GM18519 (cell line): Measurements from ENCODE around the gene HEG1.

Experiments
- ATAC-seq: cut with Tn5 transposase; IDR thresholded peaks from one replicate; pipeline ENCODE4 v1.9.1; 2021; ENCODE audit warnings: mild to moderate bottlenecking, moderate library complexity; ENCODE audit not compliant: unreplicated experiment, low FRiP score

HEG1 gene

DNA sequence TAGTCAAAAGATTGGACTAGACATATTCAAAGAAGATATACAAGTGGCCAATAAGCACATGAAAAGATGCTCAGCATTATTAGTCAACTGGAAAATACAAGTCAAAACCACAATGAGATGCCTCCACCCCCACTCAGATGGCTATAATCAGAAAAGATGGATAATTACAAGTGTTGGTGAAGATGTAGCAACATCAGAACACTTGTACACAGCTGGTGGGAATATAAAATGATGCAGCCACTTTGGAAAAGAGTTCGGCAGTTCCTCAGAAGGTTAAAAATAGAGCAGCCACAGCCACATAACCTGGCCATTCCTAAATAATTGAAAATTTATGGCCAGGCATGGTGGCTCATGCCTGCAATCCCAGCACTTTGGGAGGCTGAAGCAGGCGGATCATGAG is 38.4 kb downstream of the HEG1 start:
- ATAC-seq, result no peak

DNA sequence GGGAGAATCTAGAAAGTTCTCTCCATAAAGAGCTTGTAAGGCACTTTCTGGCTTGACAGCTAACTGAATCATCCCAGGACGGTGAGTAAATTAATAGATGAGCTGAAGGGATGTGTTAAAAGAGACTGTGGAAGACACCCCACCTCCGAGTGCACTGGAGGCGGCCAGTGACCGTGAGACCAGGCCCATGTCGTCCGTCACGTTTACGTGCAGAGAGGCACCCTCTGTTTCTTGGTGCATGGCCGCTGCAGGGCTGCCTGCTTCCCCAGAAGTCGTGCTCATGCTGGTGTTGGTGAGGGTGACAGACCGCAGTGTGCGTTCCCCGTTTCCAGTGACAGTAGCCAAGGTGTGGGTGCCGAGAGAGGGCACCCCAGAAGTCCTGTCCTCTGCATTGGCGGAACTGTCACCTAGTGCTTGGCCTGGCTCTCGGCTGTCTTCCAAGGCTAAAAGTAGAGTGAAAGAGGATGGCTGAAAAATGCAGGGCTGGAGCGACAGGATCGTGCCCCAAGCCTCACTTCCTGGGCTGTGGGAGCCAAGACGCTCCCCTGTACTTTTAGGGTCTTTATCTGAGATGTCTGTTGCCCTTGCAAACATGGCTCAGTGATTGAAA is 41.1 kb downstream of the HEG1 start:
- no peak for ATAC-seq

DNA sequence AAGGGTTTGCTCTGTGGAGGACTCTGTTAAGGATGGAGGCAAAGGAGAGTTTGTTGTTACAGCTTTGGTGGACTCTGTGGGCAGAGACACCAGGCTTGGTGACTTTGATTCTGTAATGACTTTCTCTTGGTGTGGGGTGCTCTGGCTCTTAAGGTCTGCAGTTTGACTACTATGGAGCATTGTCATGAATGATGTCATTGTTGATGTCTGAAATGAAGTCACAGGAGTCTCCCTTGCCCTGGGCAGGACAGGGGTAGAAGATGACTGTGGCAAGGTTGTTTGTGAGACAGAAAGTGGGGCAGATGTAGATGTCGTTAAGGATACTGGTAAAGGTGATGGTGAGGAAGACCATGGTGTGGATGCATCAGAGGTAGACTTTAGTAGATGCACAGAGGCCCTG is 42.7 kb downstream of the HEG1 start:
- no peak for ATAC-seq

DNA sequence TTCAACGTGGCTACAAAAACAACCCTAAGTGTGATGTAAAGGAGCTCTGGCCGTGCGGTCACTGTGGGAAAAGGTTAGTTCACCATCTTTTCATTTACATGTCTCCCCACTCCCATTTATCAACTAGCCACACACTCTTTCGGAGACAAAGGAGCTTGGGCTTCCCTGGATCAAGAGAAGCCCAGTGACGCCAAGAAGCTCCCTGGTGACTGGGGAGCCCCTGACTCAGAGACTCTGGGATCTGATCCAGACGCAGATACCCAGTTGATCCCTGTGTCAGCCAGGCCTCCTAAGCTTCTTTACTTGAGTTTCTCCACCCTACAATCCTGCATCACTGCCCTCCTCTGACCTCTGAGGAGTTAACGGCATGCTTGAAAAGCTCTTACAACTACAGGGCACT is 43.9 kb downstream of the HEG1 start:
- no peak for ATAC-seq

DNA sequence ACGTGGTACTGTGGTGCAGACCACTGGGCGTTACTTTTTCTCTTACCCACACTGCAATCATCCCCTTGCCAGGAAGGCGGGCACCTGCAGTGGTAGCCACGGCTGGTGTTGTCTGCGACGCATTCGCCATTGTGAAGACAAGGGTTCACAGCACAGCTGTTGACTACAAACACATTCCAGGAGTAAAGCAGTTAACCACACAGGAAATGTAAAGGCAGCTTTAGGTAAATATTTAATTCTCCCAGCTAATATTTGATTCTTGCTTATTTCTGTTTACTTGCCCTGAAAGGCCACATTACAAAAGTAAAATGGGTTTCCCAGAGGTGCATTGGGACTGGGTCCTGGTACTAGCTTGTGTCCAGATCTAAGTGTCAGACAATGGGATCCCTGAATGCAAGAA is 45.4 kb downstream of the HEG1 start:
- no peak for ATAC-seq

DNA sequence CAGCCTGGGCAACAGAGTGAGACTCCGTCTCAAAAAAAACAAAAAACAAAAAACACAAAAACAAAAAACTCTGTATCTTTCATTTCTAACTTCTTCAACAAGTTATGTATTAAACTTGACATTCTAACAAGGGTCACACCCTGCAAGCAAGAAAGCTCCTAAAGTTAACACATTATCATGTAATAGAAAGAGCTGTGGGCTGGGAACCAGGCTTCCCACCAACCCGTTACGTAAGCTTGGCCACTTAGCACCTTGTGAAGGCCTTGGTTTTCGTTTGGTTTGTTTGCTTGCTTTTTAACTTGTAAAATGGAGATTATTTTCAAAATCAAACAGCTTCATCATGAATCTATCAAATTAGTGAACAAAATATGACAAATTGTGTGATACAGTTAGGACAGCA is 47.0 kb downstream of the HEG1 start:
- no peak for ATAC-seq

DNA sequence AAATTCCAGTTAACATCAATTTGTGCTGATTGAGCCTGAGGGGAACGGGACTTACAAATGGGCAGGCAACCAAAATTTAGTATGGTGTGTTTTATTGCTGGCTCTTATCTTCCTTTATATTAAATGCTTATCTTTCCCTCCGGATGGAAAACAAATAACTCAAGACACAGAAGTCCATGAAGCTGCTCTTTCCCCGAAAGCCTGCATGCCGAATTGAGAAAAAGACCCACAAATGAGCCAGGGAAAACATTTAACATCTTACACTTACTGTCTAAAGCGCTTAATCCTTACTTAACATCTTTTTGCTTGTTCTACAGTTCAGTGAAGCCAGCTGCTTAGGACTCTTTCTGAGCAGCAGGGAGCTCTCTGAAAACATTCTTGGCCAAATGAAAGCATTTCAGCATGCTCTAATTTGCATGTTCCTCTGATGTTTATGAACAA is 49.5 kb downstream of the HEG1 start:
- no peak for ATAC-seq

DNA sequence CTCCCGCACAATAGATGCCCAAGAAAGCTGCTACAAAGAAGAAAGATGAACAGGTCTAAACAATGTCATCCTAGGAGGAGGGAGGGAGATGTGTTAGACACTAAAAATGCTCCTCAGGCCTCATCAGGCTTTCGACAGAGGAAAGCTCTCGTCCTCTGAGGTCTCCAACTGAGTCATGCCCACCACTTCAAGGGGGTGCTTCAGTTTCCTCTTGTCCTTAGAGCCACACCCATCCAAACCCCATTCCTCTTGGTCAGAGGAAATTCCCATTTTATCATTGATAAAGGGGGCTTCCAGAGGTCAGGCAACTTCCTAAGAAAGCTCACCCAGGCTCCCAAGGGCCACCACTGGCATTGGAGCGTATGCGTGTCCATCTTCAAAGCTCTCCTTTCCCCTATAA is 50.1 kb downstream of the HEG1 start:
- ATAC-seq, result no peak

DNA sequence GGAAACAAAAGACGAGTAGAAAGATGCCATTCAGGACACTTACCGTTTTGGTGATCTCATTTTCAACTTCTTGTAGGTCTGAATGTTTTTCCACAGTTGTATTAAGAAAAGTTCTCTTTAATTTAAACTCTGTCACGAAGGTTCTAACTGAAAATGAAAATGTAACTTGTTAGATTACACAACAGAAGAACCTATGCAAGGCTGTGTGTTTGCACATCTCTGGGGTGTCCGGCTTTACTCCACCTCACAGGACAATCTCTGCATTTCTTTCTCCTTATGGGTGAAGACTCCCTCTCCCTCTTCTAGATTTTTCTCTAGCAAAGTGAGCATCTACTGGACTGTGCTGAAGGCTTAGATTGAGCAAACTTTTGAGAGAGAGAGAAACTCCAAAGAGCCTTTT is 50.6 kb downstream of the HEG1 start:
- ATAC-seq, result no peak

DNA sequence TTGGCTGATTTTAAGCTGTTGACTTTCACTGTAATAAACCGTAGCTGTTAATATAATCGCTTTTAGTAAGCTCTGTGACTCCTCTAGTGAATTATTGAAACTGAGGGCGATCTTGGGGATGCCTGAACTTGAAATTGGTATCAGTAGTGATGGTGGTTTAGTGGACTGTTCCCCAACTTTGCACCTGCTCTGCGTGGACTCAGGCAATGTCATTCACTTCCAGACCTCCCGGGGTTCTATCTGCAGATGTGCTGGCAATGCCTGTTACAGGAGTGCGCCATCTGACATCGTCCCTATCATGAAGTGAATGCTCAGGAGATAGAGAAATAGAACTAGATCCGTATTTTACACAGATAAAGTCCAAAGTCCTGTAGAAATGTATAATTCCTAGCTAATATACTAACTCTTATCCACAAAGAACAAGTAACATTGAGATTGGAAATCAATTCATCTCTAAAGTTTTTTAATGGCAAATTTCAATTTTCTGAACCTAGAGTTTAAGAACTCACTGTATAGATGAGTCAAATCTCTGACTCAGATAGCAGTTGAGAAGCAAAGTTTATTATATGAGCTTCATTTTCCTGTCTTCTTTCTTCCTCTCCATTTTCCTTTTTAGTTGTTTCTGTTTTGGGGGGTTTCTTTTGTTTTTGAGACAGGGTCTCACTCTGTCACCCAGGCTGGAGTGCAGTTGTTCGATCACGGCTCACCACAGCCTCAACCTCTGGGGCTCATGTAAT is 51.8 kb downstream of the HEG1 start:
- no peak for ATAC-seq

DNA sequence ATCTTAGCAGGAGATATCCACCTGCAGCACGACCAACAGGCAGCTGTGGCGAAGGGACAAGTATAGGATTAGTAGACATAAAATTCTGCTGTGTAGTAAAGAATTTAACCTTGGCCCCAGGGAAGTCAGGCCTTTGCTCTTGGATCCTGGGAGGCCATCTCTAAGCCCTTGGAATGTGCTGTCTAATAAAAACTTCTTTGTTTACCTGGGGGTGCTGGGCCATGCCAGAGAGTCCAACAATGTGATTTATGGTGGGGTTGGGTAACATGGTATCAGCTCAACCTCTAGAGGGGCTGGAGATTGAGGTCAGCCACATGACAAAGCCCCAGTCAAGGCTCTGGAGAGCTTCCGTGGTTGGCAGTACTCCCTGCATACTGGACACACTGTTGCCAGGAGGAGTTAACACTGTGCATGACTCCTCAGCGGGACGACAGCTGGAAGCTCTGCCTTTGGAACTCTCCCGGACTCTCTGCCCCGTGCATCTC is 52.4 kb downstream of the HEG1 start:
- ATAC-seq, result no peak

DNA sequence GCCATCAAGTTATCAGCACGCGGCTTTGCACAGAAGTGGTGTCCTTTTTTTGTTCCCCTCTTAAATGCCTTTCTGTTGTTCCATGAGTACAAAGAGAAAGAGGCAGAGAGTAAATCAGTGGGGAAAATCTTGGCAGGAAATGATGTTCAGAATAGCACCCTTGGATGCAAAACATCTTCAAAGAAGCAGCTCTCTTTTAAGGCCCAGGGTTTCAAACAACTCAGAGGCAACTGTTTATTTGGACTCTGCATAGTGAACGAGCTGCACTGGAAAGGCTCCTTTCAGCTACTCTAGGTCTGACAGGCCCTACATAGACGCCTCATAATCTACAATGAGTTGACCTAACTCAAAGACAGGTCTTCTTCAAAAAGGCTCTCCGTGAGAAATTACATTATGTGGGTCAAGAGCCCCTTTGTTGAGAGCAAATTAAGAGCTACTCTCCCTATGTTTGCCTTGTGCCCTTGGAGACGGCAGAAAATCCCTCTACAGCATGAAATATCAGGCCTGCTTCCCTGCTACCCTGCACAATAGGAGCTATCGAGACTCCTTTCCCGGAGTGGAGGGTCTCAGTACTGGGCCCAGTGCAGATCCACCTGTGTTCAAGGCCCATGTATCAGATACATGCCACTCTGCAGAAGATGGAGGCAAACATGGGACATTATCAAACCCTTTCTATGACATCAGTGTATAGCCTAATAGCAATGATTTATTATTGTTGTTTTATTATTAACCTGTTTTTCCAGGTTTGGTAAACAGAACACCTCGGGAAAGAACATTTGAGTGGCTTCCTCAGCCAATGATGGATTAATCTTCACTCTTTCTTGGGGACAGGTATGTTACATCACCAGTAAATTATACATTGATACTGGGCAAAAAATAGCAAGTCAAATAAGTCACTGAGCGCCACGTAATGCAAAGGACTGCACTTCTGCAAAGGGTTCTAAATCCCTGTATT is 53.1 kb downstream of the HEG1 start:
- no peak for ATAC-seq

DNA sequence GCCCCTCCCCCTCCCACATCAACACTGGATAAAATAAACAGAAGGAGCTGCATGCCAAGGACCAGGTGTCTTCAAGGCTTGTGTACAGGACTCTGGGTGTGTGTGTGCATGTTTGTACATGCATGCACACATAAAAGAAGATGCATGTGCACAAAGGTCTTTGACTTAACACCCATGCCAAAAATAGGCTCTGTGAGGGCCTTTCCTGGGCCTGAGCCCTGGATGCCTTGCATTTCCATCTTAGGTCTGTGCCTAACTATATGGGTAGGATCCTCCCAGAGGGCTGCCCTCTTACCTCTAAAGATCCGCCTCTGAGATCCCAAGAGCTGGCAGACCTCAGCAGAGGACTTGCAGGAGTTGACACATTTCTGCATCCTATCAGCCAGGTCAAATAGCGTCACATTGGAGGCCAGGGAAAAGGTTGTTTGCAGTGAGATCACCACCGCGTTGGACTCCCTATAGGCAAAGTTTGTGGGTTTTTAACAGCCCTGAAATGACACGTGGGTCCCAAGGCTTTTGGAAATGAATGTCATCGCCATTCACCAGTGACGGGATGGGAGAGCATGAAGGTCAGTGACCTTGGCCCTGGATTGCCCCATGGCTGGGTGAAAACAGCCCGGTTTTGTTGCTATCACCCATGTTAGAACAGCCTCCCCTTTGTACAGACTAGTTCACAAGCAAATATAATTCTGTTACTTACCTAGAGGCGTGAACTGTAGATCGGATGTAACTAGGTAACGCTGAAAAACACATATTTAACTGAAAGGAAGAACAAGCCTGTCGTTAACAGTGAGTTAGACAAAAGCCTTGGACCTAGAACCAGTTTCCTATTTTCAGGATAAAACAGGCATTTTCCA is 54.0 kb downstream of the HEG1 start:
- no peak for ATAC-seq

DNA sequence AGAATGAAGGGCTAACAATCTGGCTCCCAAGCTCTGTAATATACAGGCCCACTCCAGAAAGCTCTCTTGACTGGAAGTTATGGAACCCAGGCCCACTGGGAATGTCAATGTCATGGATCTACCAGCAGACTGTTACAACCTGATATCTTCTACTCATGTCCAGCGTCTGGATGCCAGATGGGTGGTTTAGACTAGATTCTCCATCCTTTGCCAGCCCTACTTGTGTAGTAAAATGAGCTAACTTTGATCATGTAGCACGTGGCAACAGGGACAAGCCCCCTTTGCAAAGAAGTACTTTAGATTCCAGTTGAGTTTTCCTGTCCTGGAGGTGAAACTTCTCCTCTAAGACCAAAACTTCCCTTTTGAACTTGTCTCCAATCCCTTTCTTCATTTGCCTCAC is 55.1 kb downstream of the HEG1 start:
- ATAC-seq, result no peak

DNA sequence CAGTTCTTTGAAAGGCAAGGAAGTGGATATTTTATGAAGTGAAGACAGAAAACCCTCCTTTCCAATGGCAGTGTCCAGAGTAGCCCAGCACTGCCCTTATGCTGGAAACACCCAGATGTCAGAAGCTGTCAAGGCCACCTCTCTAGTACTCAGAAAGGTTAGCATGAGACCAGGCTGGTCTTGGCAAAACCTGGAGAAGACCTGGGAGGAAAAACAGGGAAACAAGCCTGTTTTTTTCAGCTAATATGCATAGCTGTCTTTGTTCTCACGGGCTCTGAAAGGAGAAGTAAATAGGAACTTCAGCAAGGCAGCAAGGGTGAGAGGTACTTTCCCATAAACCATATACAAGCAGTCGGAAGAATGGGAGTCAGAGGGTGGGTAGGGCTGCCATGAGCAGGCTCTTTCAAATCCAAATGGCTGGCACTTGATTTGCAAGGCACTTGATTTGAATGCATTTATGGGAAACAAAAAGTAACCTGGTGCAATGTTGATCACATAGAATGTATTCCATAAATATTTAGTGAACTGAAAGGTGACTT is 55.8 kb downstream of the HEG1 start:
- ATAC-seq, result no peak

DNA sequence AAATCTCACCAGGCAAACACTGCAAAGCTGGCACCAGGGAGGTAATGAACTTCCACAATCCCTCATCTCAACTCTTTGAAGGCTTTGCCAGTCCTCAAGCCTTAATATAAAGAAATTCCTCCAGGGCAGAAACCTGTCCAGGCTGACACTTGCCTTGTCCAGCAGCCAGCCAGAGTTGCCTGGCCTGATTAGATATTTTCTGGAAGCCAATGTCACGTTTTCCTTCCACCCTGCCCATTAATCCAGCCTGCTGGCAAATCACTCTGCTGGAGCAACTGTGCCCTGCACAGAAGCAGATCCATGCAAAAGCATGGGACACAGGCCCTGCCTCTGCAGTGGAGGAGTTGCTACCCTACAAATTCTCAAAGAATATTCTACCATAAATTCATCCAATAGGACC is 56.5 kb downstream of the HEG1 start:
- ATAC-seq, result no peak

DNA sequence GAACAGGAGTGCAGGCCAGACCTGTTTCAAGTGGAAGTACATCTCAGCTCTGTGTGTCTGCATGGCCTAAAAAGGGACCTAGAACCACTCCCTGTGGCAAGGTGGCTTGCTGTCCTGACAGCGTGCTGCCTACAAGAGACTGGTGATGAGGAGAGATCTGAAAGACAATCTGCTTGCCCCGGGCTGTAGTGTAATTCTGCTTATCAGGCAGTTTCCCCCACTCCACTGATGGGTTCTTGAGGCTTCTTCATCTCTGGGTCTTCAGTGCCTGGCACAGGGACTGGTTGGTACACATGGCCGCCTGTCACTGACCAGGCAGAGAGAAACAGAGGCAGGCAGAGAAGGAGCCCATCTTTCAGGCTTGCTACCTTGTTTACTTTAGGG is 57.6 kb downstream of the HEG1 start:
- ATAC-seq, result no peak

DNA sequence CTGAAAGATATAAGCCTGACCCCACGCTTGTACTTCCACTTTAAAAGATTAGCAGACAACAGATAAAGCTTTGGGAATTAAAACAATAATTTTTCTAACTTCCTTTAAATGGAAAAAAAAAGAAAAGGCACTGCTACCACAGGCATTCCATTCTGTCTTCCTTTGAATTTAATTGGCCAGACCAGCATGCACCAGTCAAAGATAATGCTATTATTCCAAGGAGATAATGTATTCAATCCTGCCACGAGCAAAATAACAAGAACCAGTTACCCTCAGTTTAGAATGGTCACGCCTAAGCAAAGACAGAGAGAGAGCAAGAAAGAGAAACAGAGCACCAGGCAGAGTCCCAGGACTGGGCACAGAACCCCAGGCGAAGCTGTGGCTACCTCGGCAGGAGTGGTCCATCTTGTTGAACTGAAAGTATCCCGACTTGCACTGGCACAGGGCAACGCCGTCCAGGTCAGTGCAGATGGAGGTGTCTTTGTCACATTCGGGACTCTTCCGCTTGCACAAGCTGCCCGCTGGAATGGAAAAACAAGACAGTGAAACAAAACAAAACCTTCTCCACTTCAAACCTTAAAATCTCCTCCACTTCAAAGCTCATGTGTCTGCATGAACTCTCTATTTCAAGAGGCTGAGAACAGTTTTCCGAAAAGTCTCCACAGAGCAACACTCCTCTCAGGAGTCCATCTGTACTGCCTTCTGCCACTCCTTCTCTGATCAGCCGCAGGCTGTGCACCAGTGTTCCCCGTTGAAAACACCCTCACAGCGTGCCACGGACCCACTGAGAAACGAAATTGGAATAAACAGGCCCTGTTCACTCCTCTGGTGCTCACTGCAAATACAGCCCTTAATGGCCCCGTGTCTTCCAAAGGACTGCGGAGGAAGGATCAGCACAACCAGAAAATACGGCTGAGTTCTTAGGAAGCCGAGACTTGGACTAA is 58.2 kb downstream of the HEG1 start:
- ATAC-seq, result no peak

DNA sequence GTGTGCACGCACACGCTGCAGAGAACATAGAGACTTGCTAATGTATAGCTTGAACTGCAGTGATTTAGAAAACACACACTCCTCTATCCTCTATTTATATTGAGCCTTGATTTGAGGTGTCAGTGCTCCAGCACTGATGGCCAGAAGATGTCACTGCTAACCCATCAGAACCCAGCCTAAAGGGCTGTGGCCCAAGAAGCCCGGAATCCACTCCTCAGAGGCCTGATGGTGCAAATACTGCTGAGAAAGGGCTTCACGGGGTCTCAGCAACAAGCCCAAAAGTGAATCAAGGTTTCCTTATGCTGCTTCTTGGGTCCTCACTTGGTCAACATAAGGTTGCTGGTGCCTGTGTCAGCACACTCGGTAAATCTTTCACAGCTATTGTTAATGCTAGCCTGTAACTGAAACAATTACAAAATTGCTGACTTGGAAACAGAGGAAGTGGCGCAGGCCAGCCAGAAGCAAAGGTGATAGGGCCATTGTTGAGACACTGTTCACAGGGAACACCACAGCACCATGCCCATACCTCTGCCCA is 60.3 kb downstream of the HEG1 start:
- ATAC-seq, result no peak
